ENCODE measurements around the gene NRN1L. TPM values are rescaled to one million over a fixed set of nuclear protein-coding genes. Genes with fewer than 3 reads are reported as not detected.

Gene NRN1L
- total RNA-seq, 1 experiment from 2014 or later: not detected

GRCh38 chr16:67864594-67864993, 20.1 kb upstream of the NRN1L start:
- DNase-seq: no peak
- intact Hi-C loops (cut with micrococcal nuclease; ENCODE audit: unreplicated experiment): no loop called here
- Histone ChIP-seq H3K4me2 (no peak overlapping the region), H4K20me1 (ENCODE audit: insufficient read depth) (peaks cover 74% of the 10 kb centered on the region), H3K27me3 (ENCODE audit: insufficient read depth, low read depth) (no peaks in the 10 kb centered on the region), H3K9me2 (ENCODE audit: insufficient read depth) (no peaks in the 10 kb centered on the region), H3K4me1 (replicated peaks; ENCODE audit: insufficient read depth) (peaks cover 18% of the 10 kb centered on the region), H3K27ac (no peak overlapping the region), H3K4me3 (no peak overlapping the region), H3K36me3 (ENCODE audit: low read depth) (peaks cover 33% of the 10 kb centered on the region), H2AFZ (no peak overlapping the region), H3K9me3 (ENCODE audit: insufficient read depth, low read depth) (no peaks in the 10 kb centered on the region), H3F3A (ENCODE audit: insufficient read depth, low read depth) (peaks cover 31% of the 10 kb centered on the region), H3K79me2 (ENCODE audit: low read depth) (peaks cover 50% of the 10 kb centered on the region)
- ChIA-PET CTCF (interaction anchor here (1.0 kb wide), 1 partner anchor 48 kb away, joined by 4 read pairs; no protein-coding TSS in a partner anchor), POLR2A (ENCODE audit: unreplicated experiment) (no interaction called here)
- TF ChIP-seq EZH2 (IDR thresholded peaks at IDR 0.05; ENCODE audit: low read depth): no peak
- no peak for TF ChIP-seq CTCF (conservative IDR thresholded peaks at IDR 0.05)
- no TSS peak for BruUV-seq (replicated peaks)

- no peaks in the 10 kb centered on the region for H3K9me3 ChIP-seq (ENCODE audit: insufficient read depth, low read depth)
- H3K27ac ChIP-seq: no peak overlapping the region
- H3K4me3 ChIP-seq: no peak overlapping the region
- H3K9me2 ChIP-seq (ENCODE audit: insufficient read depth): no peaks in the 10 kb centered on the region
- POLR2A ChIA-PET (ENCODE audit: unreplicated experiment): no interaction called here
- no peaks in the 10 kb centered on the region for H3K27me3 ChIP-seq (ENCODE audit: insufficient read depth, low read depth)
- CTCF ChIA-PET: interaction anchor here (0.6 to 1.2 kb wide), 6 partner anchors 49 to 189 kb away, joined by 3 to 6 read pairs (median 4); no protein-coding TSS in a partner anchor
- TF ChIP-seq CTCF (conservative IDR thresholded peaks at IDR 0.05) (peak; percentile 47; the same call in 1 of the 2 replicates), EZH2 (IDR thresholded peaks at IDR 0.05; ENCODE audit: low read depth) (no peak)
- H4K20me1 ChIP-seq (ENCODE audit: insufficient read depth): peaks cover 68% of the 10 kb centered on the region
- peaks cover 23% of the 10 kb centered on the region for H3F3A ChIP-seq (ENCODE audit: insufficient read depth, low read depth)
- intact Hi-C loops (cut with micrococcal nuclease; ENCODE audit: unreplicated experiment): loop anchor here (1.0 kb wide), 1 partner anchor 49 kb away; no protein-coding TSS in a partner anchor
- no peak overlapping the region for H2AFZ ChIP-seq
- H3K4me2 ChIP-seq: no peak overlapping the region
- peak in 1 of 2 experiments; percentile 48 for DNase-seq
- peaks cover 34% of the 10 kb centered on the region for H3K36me3 ChIP-seq (ENCODE audit: low read depth)
- peaks cover 13% of the 10 kb centered on the region for H3K4me1 ChIP-seq (replicated peaks; ENCODE audit: insufficient read depth)
- peaks cover 43% of the 10 kb centered on the region for H3K79me2 ChIP-seq (ENCODE audit: low read depth)
- no TSS peak for BruUV-seq (replicated peaks)
Observed at GRCh38 chr16:67865318-67865717, 19.4 kb upstream of the NRN1L start.

- H4K20me1 ChIP-seq (ENCODE audit: insufficient read depth): peaks cover 39% of the 10 kb centered on the region
- no peaks in the 10 kb centered on the region for H3K9me3 ChIP-seq (ENCODE audit: insufficient read depth, low read depth)
- DNase-seq: no peak
- no peaks in the 10 kb centered on the region for H3K27me3 ChIP-seq (ENCODE audit: insufficient read depth, low read depth)
- no peaks in the 10 kb centered on the region for H3K9me2 ChIP-seq (ENCODE audit: insufficient read depth)
- H3F3A ChIP-seq (ENCODE audit: insufficient read depth, low read depth): peaks cover 34% of the 10 kb centered on the region
- no peak overlapping the region for H2AFZ ChIP-seq
- H3K27ac ChIP-seq: no peak overlapping the region
- CTCF ChIA-PET: no interaction called here
- intact Hi-C loops (cut with micrococcal nuclease; ENCODE audit: unreplicated experiment): no loop called here
- H3K79me2 ChIP-seq (ENCODE audit: low read depth): peaks cover 16% of the 10 kb centered on the region
- BruUV-seq (replicated peaks): no TSS peak
- H3K4me3 ChIP-seq: no peak overlapping the region
- peaks cover 21% of the 10 kb centered on the region for H3K36me3 ChIP-seq (ENCODE audit: low read depth)
- POLR2A ChIA-PET (ENCODE audit: unreplicated experiment): no interaction called here
- no peaks in the 10 kb centered on the region for H3K4me1 ChIP-seq (replicated peaks; ENCODE audit: insufficient read depth)
- TF ChIP-seq EZH2 (IDR thresholded peaks at IDR 0.05; ENCODE audit: low read depth) (no peak), CTCF (conservative IDR thresholded peaks at IDR 0.05) (no peak)
- no peak overlapping the region for H3K4me2 ChIP-seq
Observed at GRCh38 chr16:67868290-67868689, 16.4 kb upstream of the NRN1L start.

Data from PC-9 (cell line).